ENCODE measurements around the gene NIN.

The NIN gene

DNA sequence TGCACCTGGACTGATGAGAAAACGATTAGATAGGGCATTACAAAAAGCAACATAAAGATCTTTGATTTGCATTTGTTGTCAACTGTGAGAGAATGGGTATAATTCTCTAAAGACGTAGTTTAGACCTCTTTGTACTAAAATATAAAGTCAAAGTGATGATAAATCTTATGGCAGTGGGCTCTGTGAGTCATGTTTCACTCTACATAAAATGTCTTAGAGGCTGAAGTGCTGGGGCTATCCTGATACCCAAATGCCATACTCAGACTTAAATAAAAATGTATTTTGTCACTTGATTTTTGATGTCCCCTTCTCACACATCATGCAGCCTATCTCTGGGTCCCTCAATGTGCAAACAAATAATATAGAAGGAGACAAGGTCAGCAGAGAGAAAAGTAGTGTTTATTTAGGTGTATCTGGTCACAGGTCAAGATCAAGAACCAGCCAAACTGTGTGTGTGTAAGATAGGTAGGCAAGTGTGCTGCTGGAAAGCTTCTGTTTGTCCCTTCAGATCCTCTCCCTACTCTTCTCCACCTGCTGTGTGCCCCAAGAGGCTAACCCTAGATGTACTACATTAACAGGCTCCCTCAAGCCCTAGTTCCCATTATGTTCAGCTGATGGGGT, 7.0 kb upstream of the NIN start:
- DNase-seq, result no peak

DNA sequence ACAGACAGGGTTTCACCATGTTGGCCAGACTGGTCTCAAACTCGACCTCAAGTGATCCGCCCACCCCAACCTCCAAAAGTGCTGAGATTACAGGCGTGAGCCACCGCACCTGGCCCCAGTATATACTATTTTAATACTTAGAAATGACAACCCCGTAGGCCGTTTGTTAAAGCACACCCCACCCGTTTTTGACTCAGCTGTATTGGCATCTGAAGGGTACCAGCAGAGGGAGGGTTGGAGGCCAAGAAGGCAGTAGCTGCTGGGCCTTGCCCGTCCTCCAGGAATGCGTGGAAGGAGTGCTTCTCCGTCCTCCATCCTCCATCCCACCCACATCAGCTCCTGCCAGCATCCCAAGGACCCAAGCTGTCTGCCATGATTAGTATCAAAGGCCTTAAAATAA, 6.3 kb upstream of the NIN start:
- DNase-seq, result no peak

DNA sequence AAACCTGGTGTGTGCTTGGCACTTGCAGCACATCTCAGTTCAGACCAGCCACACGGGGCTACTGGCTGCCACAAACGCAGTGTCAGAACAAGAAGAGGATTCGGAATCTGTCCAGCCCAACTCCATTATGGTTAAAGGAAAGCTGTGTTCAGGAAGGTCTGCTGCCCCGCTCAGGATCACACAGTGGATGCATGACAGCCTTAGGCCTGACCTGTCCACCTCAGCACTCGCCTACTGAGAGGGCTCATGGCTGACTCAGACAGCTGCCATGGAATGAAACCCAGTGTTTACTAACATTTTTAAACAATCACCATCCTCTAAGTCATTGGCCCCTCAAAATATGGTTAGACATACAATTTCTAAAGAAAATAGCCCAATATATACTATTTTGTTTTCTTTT, 5.6 kb upstream of the NIN start:
- DNase-seq, result no peak

DNA sequence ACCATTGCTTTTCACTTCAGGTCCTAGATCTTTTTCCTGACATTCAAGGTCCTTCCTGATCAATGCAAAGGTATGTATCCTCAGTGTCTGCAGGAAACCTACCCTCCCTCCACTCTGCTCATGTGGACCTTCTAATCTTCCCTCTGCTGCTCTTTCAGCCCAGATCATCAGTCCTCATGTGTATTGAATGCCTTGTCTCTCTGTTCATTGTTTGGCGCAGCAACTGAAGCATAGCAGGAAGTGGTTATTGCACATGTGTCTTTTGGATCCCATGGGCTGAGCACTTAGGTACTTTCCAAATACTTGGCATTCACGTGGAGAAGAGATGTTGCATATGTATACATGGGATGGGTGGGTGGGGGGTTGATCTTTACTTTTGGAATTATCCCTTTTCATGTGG, 4.3 kb upstream of the NIN start:
- DNase-seq, result no peak

DNA sequence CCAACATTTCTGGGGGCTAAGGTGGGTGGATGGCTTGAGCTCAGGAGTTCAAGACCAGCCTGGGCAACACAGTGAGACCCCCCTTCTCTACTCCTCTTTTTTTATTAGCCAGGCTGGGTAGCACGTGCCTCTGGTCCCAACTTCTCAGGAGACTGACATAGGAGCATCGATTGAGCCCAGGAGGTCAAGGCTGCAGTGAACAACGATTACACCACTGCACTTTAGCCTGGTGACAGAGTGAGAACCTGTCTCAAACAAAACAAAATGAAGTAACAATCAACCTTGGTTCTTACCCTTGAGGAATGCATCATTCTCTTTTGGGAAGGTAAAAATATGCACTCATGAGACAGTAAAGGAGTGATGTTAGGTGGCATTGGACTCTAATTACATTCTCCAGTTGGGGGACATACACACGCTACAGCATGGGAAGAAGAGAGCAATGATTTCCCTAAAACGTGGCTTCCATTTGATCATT, 3.9 kb upstream of the NIN start:
- no peak for DNase-seq

DNA sequence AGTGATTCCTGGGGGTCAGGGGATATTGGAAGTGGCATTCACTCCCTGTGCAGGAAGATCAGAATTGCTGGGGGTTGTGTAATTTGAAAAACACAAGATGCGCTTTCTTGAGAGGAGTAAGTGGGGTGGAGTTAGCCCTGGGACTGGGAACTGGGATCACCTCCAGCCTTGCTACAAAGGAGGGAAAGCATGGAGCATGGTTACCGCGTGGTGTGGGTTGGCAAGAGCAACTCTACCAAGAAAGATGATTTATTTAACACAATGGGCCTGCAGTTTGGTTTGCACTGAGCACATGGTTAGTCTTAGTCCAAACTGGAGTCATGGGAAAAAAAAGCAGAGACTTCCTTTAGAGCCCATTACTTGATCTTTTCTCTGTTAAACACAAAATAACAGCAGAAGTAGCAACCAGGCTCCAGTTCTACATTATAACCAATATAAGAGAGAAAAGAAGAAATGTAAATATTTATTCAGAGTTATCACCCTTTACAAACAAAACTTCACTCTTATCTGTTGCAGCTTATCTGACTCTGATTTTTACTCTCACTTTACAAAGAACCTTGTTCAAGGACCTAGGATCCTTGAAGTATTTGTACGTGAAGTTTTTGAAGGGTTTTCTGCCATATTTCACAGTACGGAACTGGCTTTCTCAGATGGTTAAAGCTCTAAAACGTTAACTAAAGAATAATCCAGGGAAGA, 2.1 kb upstream of the NIN start:
- peak in 23 of 56 donors; percentile 5 to 61 (median 17) for DNase-seq

DNA sequence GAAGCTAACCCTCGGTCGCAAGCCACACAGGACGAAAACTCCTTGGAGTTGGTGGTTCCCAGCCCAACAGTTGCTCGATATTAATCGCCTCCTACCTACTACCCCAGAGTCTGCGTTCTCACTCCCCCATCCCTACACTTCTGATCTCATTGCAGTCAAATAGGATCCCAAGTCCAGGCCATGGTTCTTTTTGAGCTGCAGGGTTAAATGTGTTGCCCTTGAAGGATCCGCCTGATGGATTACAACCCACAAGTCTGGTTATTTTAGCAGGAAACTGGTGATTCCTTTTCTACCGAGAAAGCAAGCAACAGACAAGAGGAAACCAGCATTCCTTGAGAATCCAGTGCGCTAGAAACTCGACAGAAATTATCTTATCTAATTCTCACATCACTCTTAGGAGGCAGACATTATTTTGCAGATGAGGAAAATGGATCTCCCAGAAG, 785 bp upstream of the NIN start:
- DNase-seq, result peak in 6 of 56 donors; percentile 39 to 62 (median 55)

DNA sequence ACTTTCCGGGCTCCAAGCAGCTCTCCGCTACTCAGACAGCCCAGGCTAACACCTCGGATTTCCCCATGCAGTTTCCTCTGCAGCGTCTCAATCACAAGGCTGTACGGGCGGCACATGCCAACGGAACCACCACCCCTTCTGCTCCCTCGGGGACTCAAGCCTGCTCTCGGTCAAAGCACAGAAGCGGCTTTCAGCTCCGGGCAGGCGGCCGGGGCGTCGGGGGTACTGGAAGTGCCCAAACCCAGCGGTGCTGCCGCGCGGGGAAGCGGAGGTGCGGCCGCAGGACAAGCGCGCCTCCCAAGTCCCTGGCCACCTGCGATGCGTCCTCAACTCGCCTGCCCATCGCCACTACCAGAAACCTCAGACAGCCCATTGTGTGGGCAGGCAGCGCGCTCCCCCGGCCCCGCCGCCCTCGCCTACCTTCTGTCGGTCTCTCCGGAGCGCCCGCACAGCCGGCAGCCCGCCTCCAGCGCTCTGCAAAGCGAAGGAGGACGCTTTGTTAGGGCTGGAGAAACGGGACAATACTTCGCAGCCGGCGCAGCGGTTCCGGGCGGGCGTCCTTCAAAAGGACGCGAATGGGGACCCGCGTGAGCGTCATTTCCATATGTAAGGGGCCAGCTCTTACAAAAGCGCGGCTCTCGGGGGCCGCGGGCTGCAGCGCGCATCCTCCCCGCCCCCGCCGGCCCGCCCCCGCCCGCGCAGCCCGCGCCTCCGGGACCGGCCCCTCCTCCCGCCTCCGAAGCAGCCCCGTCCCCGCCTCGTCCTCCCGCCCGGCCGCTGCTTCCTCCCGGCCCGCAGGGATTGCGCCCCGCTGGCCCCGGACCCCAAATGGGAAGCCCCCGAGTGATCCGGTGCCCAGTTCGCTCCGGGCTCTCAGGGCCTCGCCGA, 674 bp downstream of the NIN start:
- DNase-seq, result peak in 47 of 56 donors; percentile 22 to 85 (median 66)

DNA sequence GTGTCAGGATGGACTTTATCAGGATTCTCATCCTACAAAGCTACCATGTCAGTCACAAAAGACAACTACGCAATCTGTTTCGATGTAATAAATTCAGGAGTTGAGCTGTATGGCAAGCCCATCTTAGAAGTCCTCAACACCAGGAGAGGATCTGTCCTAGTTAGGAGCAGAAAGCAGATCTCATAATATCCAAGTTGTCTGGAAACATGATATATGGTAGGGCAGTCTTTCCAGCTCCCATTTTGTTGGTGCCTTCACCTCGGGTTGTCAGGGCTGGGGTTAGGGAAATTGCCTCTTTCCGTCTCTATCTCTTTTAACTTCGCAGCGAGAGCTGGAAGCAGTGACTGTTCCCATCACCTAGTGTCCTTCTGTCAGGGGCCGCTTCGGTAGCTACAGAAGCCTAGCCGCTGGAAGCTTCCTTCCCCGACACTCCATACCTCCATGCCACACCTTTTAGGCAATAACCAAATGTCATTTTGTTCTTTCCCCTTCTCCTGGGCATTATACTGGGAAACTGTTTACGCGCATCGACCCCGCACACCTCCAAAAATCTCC, 1.4 kb downstream of the NIN start:
- peak in 6 of 56 donors; percentile 47 to 67 (median 51) for DNase-seq

DNA sequence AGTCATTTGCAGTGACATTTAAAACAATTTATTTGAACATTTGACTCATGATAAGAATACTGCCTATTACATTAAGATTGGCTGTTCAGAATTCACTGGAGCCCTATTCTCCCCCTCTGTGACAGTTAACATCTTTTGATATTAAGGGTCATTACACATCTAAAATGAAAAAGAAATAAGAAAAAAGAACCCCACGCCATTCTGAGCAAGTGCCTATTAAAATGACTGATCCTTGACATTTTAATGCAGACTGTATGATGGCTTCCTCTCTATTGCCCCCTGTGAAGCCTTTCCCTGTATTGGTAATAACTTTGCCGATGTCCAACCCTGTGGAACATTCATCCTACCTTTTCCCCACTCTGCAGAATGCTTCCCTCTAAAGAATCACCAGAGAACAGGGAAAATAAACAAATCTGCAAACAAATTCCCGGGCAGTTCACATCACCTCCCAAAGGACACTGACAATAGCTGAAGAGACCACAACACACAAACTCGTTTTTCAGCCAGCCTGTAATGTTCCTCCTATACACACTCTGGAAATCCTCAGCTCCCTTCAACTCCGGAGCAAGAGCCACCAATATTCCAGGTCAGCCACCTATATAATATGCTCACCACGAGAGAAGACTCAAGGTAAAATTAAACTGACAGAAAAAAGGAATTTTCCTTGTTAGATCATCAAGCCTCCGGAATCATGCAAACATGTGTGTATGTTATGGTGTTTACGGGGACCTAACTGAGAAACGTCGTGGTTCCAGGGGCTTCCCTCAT, 2.1 kb downstream of the NIN start:
- peak in 2 of 56 donors; percentile 28 to 29 for DNase-seq

DNA sequence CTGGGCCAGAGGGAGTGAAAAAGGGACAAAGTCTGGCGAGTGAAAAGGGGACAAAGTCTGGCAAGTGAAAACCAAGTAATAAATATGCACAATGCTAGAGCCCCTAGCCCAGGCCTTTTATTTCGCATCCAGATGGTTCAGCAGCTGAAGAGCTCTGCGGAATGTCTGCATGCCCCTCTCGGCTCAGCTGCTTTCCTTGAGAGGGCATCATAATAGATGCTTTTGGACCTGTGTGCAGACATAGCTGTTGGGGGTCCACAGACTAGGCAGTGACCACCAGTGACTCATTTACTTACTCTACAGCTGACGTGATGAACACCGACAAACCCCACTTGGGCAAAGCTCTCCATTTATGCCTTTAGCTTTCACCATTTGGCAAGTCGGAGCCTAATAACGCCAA, 4.3 kb downstream of the NIN start:
- DNase-seq, result no peak

DNA sequence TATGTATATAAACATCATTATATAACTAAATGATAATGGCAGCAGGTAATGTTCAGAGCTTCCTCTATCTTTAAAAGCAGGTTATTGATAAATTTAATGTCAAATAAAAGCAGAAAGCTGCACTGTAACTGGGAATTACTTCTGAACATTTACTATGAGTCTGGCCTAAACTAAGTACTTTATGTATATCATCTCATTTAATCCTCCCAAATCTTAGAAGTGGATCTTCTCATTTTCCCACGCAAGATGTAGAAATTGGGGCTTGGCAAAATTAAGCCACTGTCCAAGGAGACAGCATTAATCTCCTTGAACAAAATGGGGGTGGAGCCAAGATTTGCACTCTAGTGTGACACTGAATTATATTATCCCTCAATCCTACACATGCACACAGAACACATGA, 5.7 kb downstream of the NIN start:
- no peak for DNase-seq

DNA sequence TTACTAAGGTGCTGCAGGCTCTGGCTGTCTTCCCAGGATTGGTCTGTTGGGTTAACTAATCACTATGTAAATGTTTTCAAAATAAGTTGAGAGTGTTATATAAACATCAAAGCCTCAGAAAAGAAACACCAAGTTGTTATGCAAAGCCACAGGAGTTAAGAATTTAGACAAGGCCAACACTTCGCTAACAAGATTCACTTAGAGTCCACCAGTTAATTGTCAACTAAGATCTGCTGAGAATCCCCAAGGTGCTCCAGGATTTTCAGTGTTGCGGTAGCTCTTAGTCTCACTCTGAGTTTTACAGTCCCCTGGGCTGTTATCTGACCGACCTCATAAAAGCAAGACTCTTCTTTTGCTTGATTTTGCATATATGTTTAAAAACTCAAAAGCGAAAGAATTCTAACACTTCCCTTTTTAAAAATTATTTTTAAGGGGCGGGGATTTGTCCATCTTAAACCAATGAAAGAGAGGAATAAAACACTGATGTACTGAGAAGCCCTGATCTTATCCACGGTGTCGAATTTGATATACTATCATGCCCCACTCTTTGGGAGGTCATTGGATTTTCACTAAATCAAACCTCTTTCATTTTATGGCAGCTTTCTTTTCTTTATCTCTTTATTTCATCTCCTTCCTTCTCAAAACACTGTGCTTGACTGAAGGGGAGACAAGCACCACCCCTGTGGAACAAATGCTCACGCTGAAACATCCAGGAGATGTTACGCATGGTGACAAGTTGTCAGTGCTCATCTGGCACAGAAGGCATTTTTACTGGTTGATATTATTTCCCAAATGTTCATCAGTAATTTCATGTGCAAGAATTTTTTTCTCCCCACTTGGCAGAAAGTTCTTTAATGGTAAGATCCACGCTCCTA, 7.0 kb downstream of the NIN start:
- DNase-seq, result no peak

DNA sequence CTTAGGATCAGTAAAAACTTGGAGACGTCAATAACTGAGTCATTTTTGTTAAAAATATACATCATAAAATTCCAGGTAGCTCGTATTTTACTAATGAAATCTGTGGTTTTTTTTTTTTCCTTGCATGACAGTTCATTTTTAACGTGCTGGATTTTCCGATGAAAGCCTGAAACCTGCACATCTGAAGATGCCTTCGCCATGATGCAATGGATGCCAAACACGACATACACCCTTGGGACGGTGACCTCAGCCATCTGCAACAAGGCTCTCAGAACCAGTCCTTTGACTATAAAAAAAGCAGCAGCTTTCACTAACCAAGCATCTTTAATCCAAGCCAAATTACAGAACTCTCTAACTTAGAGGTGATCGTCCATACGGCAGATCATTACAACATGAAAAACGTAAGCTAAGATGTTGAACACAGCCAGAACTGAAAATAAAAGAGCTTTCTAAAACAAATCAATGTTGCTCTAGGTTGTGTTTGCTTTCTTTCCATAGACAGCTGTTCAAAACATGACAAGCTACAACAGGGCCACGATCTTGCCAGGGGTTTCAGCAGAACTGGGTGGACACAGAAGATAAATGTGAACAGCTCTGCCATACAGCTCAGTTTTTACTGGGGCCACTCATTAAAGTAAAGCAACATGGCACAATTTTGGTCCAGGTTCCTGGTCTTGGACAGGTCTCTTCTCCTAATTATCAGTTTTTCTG, 7.8 kb downstream of the NIN start:
- DNase-seq, result no peak

DNA sequence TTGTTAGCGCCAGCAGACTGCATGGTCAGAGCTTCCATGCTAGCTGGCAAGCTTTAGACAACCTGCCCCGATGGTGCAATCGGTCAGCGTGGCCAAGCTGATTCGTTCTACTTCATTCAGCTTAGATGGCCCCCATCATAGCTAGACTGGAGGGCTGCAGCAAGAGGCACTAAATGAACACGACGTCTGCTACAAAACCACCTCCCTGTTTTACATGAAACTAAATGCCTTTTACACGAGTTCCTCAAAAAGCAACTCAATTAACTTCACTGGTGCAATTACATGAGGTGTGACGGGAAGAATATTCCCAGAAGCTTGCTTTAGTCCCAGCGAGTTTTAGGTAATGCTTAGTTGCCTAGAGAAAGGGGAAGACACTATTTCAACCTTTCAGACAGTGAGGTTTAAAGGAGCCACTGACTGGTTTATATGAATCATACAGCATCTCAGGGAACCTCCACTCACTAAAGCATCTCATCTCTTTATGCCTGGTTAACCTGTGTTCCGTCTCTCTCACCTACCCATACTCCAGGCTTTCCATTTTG, 8.4 kb downstream of the NIN start:
- no peak for DNase-seq

DNA sequence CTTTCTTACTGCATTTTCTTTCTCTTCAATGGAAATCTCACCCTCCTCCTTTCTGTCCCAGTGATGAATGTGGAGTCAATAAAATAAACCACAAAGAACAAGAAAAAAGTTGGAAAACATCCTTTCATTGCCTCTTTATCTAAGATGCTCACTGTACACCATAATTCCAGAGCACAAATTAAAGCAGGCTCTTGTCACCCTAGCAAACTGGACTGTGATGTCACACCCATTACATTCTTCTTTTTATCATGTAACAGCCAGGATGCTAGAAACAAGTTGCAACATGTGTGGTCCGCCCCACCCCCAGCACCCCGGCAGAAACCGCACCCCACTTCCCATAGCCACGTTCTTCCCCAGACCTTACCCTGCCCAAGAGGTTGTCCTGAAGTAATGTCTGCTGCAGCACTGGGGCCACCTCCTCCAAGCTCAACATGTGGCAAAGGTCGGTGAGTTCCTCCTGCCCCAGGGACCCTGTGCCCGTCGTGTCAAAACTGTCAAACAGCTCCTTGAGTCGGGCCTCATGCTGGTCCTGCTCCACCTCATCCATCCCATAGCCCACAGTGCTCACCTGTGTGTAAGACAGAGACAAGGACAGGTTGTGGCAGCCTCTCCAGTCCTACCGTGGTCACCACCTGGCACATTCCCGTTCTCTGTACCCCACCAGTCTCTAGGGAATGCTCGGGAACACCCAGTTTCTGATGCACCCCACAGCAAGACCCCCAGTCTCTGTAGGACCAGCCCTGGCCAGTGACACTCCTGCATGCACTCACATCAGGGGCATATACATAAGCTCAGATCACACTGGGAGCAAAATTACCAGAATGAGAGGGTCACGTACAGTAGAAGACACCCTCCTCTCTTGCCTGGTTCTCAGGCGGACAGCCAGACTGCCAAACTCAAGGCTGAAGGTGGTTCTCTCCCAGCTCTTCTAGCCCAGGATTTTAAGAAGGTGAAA, 9.2 kb downstream of the NIN start:
- no peak for DNase-seq

DNA sequence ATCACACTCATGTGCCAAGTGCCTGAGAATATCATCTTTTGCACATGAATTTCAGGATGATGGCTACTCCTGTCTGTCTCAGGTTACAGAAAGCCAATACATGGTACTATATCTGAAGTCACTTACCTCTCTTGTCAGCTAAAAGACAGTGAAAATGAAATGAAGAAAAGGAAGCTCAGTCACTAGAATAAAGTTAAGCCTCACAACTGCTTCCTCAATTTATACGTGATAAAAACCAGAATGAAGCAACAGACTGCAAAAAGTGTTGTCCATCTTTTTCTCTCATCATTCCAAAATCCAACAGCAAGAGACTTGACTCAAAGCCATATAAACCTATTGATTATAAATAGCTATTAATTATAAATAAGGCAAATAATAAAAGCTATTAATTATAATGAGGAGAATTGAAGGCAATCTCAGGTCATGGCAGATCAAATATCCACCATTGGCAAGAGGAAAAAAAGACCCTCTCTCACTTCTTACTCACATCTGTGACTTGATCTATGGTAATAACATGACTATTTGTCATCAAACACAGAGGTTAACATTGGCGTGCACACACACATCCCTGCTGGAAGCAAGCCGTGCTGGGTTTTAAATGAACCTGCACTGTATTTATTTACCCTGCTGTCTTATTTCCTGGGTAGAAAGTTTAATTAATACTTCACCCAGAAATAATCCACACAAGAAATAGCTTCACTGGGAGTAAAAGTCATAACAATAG, 10.0 kb downstream of the NIN start:
- no peak for DNase-seq

All from nucleus accumbens (tissue), 56 donors.